ENCODE data around the gene PRAMEF13.
"Not testable (repeated sequence)": the region's sequence is repeated elsewhere in the genome, so short reads cannot be mapped to it uniquely, and the experiment has no call there.

PRAMEF13 gene

DNA sequence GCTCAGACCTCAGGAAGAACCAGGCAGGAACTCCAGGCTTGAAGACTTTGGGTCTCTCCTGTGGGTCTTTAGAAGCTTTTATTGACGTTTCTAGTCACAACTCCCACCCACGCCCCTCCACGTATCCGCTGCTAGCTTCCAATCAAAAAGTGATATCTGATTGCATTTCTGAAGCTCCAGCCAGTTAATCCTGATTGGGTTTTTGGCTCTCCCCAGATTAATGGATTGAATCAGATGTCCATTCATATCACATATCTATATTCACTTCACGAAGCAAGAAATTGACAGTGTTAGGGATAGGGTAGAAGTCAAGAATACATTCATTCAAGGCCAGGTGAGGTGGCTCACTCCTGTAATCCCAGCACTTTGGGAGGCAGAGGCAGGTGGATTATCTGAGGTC is 45.3 kb downstream of the PRAMEF13 start, which contains the start of gene PRAMEF26:
PRAMEF26 (minus strand) TSS at position 101 of the 400 bp plus-strand sequence. CDS start 2,914 bp downstream, outside the sequence.
- DNase-seq = not testable (repeated sequence)
